Measurements from ENCODE around the gene CDH3.

Gene CDH3

GRCh38 chr16:68659412-68660358, 14.6 kb downstream of the CDH3 start:
- no peak for TF ChIP-seq CTCF (IDR thresholded peaks at IDR 0.05; ENCODE audit: insufficient read depth, missing control alignments)
- FAIRE-seq, result no peak
- DNase-seq (ENCODE audit: insufficient read length, low spot score), result no peak

- no peak for FAIRE-seq
- DNase-seq (ENCODE audit: insufficient read length, low spot score), result no peak
Measured at GRCh38 chr16:68660359-68660795, 15.3 kb downstream of the CDH3 start.

GRCh38 chr16:68662035-68662434, 16.9 kb downstream of the CDH3 start:
- FAIRE-seq (no peak), DNase-seq (ENCODE audit: insufficient read length, low spot score) (no peak)
- no peak for TF ChIP-seq CTCF (IDR thresholded peaks at IDR 0.05; ENCODE audit: insufficient read depth, missing control alignments)

More at GRCh38 chr16:68660359-68660795, 15.3 kb downstream of the CDH3 start:
- TF ChIP-seq CTCF (IDR thresholded peaks at IDR 0.05; ENCODE audit: insufficient read depth, missing control alignments), result no peak

GRCh38 chr16:68664297-68664696, 19.2 kb downstream of the CDH3 start:
- DNase-seq (ENCODE audit: insufficient read length, low spot score) (no peak), FAIRE-seq (no peak)
- TF ChIP-seq CTCF (IDR thresholded peaks at IDR 0.05; ENCODE audit: insufficient read depth, missing control alignments), result no peak

- DNase-seq (ENCODE audit: insufficient read length, low spot score), result no peak
- no peak for TF ChIP-seq CTCF (IDR thresholded peaks at IDR 0.05; ENCODE audit: insufficient read depth, missing control alignments)
- no peak for FAIRE-seq
Measured at GRCh38 chr16:68665501-68665900, 20.4 kb downstream of the CDH3 start.

- TF ChIP-seq CTCF (IDR thresholded peaks at IDR 0.05; ENCODE audit: insufficient read depth, missing control alignments), result no peak
- DNase-seq (ENCODE audit: insufficient read length, low spot score) (no peak), FAIRE-seq (no peak)
Measured at GRCh38 chr16:68668266-68668665, 23.2 kb downstream of the CDH3 start.

All from D721Med (cell line).